ENCODE results near the gene TNPO3.
A peak's percentile ranks its signal among the peaks of the same experiment; 100 is the strongest.
"Not testable (repeated sequence)": the region's sequence is repeated elsewhere in the genome, so short reads cannot be mapped to it uniquely, and the experiment has no call there.

TNPO3 gene

DNA sequence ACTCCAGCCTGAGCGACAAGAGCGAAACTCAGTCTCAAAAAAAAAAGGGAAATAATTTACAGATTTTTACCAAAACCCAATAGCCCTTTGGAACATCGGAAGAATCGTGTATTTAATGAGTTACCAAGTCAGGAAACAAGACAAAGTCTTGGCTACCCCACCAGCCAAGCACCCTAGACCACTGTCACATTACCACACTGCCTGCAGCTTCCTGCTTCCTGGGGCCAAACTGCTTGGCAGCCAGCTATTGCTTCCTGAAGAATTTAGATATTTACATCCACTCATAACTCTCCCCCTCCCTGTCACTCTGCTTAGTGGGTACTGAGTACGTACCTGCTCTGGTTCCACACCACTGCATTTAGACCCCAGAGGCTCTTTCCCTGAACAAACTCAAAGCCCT lies 14.1 kb upstream of the TNPO3 start:
- DNase-seq (ENCODE audit: low read depth), result no peak

DNA sequence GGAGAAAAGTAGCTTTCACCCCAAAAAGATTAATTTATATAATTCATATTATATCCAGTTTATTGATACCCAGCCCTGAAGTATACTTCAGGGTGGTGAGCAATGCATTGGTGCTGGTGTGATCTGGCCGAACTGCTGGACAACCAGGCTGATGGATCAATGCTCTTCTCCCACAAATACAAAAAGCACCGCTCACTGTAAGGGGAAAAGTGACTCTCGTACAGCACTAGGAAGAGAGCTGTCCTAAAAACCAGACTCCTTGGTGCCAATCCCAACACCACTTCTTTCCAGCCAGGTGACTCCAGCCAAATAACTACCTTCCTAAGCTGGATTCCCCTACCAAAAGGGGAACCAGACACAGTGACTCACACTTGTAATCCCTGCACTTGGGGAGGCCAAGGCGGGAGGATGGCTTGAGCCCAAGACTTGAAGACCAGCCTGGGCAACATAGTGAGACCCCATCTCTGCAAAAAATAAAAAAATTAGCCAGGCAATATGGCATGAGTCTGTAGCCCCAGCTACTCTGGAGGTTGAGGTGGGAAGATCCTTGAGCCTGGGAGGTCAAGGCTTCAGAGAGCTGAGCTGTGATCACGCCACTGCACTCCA lies 13.1 kb upstream of the TNPO3 start:
- no peak for DNase-seq (ENCODE audit: low read depth)

DNA sequence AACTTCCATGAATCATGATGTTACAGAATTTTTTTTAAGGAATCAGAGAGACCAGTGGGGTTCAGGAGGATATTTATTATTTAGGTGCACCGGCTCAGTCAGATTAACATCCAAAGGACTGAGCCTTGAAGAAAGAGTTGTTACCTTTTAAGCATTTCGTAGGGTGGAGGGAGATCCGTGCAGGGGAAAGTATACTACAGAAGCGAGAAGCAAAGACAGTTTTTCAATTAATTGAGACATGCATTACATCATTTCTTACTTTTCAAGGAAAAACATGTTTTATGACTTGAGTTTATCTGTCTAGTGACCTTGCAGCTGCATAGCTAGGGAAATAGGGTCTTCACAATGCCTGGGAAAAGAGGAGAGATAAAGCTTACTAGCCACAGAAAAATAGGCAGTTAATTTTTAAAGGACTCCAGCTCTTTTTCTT lies 12.2 kb upstream of the TNPO3 start:
- not testable (repeated sequence) for DNase-seq (ENCODE audit: low read depth)

DNA sequence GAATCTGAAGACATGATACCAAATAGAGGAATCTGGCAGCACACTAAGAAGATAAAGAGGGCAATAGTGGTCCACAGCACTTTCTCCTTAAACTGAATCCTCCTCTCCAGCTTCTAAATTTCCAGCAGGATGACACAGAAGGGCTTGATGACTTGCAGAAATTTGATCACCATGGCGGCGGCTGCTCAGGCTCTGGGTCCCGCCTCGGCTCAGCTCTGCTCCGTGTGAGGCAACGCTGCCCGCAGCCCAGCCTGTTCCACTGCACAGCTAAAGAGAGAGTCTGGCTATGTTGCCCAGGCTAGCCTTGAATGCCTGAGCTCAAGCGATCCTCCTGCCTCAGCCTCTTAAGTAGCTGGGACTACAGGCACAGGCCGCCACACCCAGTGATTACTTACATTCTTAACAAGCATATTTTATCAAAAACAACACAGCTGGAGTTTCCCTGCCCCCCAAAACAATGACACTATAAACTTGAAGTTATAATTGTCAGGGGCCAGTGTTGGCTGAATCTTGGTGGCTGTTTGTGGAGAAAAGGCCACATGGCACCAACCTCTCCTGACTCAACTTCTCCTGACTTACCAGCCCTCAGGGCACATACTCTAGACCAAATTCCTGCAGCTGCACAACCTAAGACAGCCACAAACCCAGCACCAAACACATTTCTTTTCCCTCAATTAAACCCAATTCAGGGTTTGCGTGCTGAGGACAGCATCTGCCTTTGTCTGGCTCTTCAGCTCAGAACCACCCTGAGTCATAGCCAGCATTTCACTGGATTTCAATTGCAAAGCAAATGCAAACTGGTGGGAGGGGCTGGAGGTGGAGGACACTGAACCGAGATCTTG lies 11.6 kb upstream of the TNPO3 start:
- peak; percentile 78 for DNase-seq (ENCODE audit: low read depth)

DNA sequence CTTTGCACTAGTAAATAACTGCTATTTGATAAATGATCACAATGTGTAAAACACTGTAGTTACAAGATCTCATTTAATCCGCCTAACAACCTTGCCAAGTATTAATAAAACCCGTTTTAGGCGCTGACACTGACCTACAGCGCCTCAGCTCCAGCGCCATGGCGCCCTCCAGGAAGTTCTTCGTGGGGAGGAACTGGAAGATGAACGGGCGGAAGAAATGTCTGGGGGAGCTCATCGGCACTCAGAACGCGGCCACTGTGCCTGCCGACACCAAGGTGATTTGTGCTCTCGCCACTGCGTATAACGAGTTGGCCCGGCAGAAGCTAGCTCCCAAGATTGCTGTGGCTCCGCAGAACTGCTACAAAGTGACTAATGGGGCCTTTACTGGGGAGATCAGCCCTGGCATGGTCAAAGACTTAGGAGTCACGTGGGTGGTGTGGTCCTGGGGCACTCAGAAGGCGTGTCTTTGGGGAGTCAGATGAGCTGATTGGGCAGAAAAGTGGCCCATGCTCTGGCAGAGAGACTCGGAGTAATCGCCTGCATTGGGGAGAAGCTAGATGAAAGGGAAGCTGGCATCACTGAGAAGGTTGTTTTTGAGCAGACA lies 1.1 kb upstream of the TNPO3 start:
- DNase-seq (ENCODE audit: low read depth), result no peak

DNA sequence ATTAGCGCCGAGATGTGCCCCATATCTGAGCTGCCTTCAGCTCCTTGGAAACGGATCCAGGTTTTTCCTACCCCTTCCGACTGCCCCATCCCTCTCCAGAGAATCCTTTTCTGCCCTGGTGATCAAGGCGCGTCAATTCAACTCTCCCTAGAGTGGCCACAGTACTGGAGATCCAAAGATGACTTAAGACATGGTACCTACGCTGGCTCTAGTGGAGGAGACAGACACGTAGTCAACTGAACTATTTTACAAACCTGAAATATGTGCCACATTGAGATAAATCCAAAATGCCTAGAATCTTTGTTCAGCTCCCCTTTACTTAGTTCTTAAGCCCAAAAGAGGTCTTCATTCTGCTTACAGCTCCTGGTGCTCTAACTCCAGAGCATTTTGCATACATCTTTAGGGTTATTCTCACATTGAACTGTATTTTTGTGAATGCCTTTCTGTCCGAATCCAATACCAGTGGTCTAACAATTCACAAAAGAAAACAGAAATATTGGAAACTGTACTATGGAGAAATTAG lies 444 bp upstream of the TNPO3 start:
- no peak for DNase-seq (ENCODE audit: low read depth)

DNA sequence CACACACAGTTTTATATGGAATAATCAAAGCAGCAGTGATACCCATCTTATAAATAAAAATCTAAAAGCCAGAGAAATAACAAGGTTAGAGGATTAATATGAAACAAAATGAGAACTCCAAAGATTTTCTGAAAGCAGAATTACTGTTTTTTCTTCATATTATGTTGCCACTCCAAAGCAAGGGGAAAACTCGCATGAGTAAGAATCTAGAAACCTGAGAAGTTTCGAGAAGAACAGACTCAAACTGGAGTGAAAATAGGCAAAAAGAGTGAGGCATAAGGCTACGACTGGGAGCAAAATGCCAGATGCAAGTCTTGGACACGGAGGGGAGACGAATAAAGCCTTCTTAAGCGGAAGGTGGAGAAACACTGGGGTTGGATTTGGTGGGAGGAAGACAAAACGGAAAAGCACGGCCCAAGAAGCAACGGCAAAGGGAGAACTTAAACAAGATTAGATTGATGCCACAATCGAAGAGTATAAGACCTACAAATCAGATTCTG lies 923 bp downstream of the TNPO3 start:
- DNase-seq (ENCODE audit: low read depth), result peak; percentile 41

DNA sequence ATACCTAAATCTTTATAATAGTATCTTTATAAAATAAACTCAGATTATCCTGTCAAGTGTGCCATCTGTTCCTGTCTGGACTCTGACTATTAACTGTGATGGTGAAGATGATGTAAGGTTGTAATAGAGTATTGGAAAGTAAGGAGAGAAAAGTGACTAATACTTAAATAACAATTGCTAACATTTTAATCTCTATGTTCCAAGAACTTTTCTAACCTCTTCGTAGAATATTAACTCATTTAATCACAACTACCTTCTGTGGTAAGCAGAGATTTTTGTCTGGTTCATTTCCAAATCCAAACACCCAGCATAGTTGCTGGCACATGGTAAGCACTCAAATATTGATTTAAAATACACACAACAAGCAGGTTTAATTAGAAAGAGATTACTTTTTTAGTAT lies 2.5 kb downstream of the TNPO3 start:
- no peak for DNase-seq (ENCODE audit: low read depth)

DNA sequence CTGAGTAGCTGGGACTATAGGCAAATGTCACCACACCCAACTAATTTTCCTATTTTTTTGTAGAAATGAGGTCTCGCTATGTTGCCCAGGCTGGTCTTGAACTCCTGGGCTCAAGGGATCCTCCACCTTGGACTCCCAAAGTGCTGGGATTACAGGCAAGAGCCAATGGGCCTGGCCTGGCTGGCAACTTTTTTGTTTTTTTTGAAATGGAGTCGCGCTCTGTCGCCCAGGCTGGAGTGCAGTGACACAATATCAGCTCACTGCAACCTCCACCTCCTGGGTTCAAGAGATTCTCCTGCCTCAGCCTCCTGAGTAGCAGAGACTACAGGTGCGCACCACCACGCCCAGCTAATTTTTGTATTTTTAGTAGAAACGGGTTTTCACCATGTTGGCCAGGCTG lies 3.5 kb downstream of the TNPO3 start:
- DNase-seq (ENCODE audit: low read depth), result not testable (repeated sequence)

DNA sequence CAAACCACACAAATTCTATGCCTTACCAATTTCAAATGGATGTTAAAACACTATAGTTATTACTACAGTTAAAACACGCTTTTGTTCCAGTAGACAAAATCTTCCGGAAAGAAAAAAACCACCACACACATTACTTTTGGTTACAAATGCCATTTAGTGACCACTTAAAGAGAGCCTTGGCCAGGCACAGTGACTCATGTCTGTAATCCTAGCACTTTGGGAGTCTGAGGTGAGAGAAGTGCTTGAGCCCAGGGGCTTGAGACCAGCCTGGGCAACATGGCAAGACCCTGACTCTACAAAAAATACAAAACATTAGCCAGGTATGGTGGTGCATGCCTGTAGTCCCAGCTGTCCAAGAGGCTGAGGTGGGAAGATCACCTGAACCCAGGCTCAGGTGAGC lies 7.2 kb downstream of the TNPO3 start:
- no peak for DNase-seq (ENCODE audit: low read depth)

DNA sequence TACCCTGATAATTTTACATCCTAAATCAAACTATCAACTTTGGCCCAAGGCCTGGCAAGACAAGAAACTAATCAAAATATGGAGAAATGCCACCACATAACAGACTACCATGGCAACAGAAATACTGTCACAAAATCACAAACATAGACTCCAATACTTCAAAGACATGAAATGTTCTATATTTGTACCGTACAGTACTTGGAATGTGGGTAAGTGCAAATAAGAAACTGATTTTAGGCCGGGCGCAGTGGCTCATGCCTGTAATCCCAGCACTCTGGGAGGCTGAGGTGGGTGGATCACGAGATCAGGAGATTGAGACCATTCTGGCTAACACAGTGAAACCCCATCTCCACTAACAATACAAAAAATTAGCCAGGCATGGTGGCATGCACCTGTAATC lies 9.2 kb downstream of the TNPO3 start:
- DNase-seq (ENCODE audit: low read depth), result no peak

DNA sequence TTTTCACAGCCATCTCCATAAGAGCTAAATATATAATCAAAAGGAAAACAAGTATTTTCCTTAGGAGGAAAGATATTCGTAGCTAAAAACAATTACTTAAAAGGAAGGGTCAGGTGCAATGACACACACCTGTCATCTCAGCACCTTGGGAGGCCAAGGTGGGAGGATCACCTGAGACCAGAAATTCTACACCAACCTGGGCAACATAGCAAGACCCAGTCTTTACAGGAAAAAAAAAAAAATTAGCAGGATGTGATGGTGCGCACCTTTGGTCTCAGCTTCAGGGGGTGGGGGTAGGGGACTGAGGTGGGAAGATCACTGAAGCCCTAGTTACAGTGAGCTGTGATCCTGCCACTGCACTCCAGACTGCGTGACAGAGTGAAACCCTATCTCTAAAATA lies 11.9 kb downstream of the TNPO3 start:
- DNase-seq (ENCODE audit: low read depth), result no peak

DNA sequence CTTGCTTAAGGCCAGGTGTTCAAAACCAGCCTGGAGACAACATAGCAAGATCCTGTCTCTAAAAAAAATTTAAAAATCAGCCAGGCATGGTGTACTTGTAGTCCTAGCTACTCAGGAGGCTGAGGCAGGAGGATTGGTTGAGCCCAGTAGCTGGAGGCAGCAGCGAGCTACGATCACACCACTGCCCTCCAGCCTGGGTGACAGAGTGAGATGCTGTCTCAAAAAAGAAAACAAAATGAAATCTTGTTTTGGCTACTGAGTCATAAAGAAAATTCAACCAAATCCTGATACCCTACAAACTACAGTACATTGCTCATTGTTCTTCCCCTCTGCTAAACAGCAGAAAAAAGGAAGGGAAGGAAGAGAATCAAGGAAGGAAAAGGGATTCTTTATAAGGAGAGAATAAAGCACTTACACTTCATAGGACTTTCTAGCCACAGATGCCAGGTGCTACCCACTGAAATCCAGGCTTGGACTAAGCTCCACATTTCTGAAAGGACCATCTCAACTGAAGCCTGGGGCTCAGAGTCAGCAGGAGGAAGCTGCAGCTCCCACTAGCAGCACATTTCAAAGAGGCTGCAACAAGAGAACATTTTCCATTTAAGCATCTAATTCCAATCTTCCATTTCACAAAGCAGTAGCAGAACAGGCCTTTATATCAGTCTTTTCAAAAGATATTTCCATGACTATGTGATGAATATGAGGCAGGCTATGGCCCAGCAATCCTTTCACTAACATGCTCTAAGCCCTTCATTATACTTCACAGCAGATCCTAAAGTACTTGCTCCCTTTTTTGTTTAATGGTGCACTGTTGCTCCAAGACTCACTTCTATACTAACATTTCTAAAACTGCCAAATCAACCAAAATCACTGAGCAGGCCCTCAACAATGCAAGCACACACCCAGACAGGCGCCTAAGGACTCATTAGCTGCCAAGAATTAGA lies 13.5 kb downstream of the TNPO3 start:
- DNase-seq (ENCODE audit: low read depth), result no peak

DNA sequence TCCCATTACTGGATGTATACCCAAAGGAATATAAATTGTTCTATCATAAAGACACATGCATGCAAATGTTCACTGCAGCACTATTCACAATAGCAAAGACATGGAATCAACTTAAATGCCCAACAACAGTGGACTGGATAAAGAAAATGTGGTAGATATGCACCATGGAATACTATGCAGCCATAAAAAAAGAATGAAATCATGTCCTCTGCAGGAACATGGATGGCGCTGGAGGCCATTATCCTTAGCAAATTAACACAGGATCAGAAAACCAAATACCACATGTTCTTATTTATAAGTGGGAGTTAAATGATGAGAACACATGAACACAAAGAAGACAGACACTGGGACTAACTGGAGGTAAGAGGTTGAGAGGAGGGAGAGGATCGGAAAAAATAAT lies 16.4 kb downstream of the TNPO3 start:
- DNase-seq (ENCODE audit: low read depth), result not testable (repeated sequence)

DNA sequence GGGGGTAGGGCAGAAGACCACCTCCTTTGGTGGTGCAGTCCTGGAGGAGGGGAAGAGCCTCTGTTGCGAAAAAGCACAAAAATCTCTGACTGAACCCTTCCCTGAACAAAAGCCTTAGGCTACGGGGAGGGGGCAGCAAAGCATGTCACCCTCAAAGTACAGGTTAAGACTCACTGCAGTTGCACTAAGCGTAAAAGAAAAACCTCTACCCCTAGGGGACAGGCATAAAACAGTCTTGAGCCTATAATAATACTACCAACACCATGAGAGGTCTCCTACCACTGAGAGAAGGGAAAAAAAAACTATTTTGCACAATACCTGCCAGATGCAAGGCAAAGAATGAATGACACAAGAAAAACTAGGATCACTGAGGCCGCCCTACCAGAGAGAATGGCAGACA lies 17.3 kb downstream of the TNPO3 start:
- DNase-seq (ENCODE audit: low read depth), result no peak

DNA sequence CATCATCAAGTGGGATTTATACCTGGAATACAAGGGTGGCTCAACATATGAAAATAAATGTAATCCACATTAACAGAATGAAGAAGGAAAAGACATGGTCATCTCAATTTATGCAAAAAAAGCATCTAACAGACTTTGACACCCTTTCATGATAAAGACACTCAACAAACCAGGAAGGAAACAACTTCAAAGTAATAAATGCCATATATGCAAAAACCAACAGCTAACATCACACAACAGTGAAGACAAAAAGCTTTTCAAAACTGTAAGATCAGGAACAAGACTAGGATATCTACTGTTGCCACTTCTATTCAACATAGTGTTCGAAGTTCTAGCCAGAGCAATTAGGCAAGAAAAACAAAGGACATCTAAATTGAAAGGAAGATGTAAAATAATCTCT lies 22.9 kb downstream of the TNPO3 start:
- no peak for DNase-seq (ENCODE audit: low read depth)

DNA sequence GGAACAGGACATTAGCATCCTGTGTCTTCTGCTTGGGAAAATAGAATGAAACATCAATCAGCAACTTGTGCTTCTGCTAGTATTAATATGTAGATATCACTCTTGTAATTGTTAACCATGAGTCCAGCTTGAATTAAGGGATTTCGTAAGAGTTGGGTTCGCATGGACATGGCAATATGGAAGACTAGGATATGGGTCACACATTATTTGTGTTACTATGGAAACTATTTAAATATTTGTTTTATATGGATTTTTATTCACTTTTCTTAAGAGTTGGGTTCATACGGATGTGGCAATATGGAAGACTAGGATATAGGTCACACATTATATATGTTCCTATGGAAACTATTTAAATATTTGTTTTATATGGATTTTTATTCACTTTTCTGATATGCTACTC lies 24.5 kb downstream of the TNPO3 start:
- no peak for DNase-seq (ENCODE audit: low read depth)

DNA sequence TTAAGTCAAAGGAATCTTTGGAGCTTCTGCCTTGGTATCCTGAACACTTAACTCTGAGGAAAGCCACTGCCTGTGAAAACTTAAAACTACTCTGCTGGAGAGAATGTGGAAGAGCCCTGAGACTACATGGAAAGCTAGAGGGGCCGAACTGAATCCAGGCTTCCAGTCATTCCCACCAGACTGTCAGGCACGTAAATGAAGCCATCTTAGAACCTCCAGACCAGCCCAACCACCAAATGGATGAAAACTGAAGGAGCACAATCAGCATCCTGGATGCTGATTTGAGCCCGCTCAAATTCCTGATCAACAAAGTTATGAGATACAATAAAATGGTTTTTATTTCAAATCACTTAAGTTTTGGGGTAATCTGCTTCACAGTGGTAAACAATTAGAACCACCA lies 30.8 kb downstream of the TNPO3 start:
- no peak for DNase-seq (ENCODE audit: low read depth)

DNA sequence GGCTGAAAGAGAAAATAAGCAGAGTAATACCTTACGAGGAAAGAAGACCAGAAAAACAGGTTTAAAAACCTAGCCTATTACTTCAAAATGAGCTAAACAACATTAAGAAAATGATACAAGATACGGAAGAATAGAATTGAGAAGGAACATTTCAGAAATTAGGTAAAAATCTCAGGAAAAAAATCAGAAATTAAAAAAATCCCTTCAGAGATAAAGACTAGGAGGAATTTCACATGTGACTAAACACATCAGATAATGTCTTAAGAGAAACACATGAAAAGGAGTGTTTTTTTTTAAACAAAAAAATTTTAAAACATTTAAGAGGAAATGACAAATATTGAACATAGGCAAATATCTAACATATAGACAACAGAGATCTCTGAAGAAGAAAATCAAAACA lies 33.3 kb downstream of the TNPO3 start:
- DNase-seq (ENCODE audit: low read depth), result no peak

DNA sequence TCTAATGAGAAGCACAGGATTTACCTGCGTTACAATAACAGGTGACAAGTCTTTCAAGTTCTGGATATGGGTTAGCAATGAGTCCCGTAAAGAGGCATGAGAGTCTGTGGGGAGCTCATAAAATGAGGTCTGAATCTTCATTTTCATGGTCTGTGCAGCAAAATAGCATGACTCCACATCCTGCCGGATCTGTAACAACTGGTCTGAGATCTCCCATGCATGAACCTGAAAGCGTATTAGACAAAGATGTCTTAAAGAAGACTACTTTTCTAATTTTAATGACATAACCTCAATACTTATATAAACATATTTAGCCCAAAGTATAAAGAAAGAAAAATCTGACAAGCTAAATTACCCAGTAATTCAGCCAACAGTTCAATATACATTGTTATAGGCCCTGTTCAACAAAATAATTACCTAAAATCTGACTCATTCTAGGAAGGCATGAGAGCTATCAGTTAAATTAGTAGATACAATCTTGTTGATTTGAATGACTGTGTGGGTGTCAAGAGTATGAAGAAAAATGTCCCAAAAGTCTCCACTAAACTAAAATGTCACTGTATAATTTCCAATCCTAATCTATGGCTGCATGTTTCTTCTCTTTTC lies 36.9 kb downstream of the TNPO3 start:
- no peak for DNase-seq (ENCODE audit: low read depth)

DNA sequence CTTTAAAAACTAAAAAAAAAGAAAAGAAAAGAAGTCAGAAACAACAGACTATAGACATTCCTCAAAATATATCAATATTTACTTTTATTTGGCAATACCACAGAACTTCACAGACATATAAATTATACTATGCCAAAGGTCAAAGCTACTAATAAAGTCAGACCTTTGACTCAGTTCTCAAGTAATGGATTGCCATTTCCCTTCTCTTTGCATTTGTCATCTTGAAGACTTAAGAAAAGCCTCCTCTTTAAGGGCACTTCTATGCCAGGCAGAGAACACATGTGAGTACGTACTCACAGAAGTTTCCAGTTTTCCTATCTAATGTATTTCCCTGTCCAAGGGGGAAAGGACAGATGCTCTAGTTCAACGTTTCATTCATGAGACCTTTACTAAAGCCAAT lies 37.6 kb downstream of the TNPO3 start:
- peak; percentile 15 for DNase-seq (ENCODE audit: low read depth)

Data from iris pigment epithelial cell (primary cell).